NB4 (cell line): Measurements from ENCODE around the gene CBY1.
A peak's percentile ranks its signal among the peaks of the same experiment; 100 is the strongest.

ENCODE experiments used
- DNase-seq: peaks from one replicate; pipeline ENCODE4 v3.0.0; 2010; ENCODE audit warnings: low read depth
- H3K4me3 ChIP-seq: one replicate; pipeline ENCODE4 v1.5.1; 2011; ENCODE audit warnings: mild to moderate bottlenecking, low read depth, low read length, moderate library complexity
- CTCF ChIP-seq: IDR thresholded peaks from one replicate; pipeline ENCODE4 v1.5.1; 2012; ENCODE audit warnings: low read depth, low read length
- MYC ChIP-seq: IDR thresholded peaks from 2 replicates; pipeline ENCODE4 v1.6.1; 2011; ENCODE audit warnings: low read depth, low read length
- POLR2A ChIP-seq: IDR thresholded peaks from 2 replicates; pipeline ENCODE4 v1.6.1; 2011; ENCODE audit warnings: mild to moderate bottlenecking; ENCODE audit not compliant: insufficient read length; ENCODE audit errors: extremely low read depth
- TF ChIP-seq, protein P1 (sequence below): IDR thresholded peaks from 2 replicates; pipeline ENCODE4 v1.6.1; 2011; ENCODE audit warnings: low read depth, low read length

Gene CBY1

GRCh38 chr22:38707346-38707745 is 50.9 kb downstream of the CBY1 start:
- TF ChIP-seq POLR2A (no peak), CTCF (no peak), MYC (no peak)
- TF ChIP-seq, protein P1, sequence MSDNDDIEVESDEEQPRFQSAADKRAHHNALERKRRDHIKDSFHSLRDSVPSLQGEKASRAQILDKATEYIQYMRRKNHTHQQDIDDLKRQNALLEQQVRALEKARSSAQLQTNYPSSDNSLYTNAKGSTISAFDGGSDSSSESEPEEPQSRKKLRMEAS, result no peak
- H3K4me3 ChIP-seq, result peak overlapping the region; percentile 96
- DNase-seq, result peak; percentile 52

DNA sequence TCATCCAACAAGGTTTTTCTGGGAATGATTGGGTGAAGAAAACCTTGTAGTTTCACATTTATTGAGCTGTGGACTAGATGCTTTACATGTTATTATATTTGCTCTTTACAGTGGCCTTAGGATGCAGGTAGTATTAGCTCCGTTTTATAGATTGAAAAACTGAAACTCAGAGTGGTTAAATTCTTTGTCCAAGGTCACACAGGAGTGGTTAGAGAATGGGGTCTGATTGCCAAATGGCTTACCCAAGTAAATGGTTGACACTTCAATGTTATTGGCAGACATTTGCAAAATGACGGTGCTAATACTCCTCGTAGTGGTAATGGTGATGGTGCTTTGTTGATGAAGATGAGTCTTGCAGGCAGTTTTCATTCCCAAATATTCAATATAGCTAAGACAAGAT is 51.5 kb downstream of the CBY1 start:
- no peak for DNase-seq
- peak overlapping the region; percentile 96 for H3K4me3 ChIP-seq
- TF ChIP-seq, protein P1, result no peak
- TF ChIP-seq CTCF (no peak), MYC (no peak), POLR2A (no peak)

DNA sequence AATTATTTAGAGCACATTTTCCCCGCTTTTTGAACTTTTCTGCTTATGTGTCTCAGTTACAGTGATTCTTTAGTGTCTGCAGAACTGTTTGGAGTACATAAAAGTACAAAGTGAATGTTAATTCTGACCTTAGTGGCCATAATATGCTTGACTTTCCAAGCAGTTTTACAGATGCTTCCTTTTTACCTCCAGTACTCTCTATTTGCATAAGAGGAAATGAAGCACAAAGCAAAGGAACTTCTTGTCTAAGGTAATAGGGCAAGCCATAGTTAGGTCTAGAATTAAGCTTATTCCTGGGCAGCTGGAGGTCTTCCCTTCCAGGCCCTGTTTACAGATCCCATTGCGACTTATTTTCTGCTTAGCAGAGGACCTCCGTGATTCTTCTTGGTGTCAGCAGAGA is 52.9 kb downstream of the CBY1 start:
- TF ChIP-seq POLR2A (no peak), MYC (no peak), CTCF (no peak)
- TF ChIP-seq, protein P1, result no peak
- no peak overlapping the region for H3K4me3 ChIP-seq
- no peak for DNase-seq

- no peak overlapping the region for H3K4me3 ChIP-seq
- no peak for DNase-seq
- TF ChIP-seq POLR2A, result no peak
- no peak for TF ChIP-seq CTCF
- TF ChIP-seq, protein P1, result no peak
- no peak for TF ChIP-seq MYC
Observed at GRCh38 chr22:38710351-38710750, 53.9 kb downstream of the CBY1 start.

- TF ChIP-seq POLR2A, result no peak
- TF ChIP-seq, protein P1, result no peak
- TF ChIP-seq MYC, result no peak
- no peak overlapping the region for H3K4me3 ChIP-seq
- DNase-seq, result no peak
Observed at GRCh38 chr22:38710866-38711265, 54.4 kb downstream of the CBY1 start.

DNA sequence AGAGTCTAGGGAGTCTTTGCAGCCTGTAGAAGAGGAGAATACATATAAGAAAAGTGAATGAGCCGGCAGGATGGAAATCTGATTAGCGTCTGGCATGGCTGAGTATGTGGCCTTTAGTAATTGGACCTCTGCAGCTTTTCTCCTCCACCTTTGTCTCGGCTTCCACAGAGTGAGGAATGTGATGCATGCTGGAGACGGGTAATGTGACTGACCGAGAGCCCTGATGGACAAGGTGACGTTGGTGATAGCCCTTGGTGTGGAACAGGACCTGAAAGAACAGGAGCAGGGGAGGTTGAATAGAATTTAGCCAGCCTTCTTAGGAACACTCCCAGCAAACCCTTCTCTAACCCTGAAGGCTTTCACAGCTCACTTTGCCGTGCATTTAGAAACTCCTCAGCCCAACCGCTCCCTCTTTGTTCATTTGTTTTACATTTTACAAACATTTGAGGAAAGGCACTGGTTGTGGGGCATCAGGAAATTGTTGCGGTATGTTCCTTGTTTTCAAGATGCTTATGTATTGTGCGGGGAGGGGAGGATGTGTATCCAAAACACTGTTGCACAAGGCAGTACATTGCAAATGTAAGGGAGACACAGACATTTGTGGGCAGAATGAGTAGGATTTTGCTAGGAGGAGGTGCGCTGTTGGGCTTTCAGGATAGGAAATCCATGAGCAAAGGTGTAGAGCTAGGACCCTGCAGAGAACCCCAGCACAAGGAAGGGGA is 56.2 kb downstream of the CBY1 start:
- no peak for DNase-seq
- no peak for TF ChIP-seq POLR2A
- TF ChIP-seq CTCF, result no peak
- TF ChIP-seq, protein P1, result no peak
- no peak for TF ChIP-seq MYC
- no peak overlapping the region for H3K4me3 ChIP-seq
